HG03378 (cell line): ENCODE data around the gene USP2.
"Not testable (repeated sequence)": the region's sequence is repeated elsewhere in the genome, so short reads cannot be mapped to it uniquely, and the experiment has no call there.

Experiments
- ATAC-seq: cut with Tn5 transposase; IDR thresholded peaks from one replicate; pipeline ENCODE4 v1.9.1; 2021; ENCODE audit warnings: mild to moderate bottlenecking, moderate library complexity; ENCODE audit not compliant: unreplicated experiment

The USP2 gene

GRCh38 chr11:119414321-119414720 is 32.8 kb upstream of the USP2 start:
- no peak for ATAC-seq

GRCh38 chr11:119412072-119412471 is 30.6 kb upstream of the USP2 start:
- ATAC-seq = no peak

- ATAC-seq = no peak
These were observed 29.0 kb upstream of the USP2 start for GRCh38 chr11:119410501-119410900.

GRCh38 chr11:119409731-119410130 is 28.2 kb upstream of the USP2 start:
- ATAC-seq = no peak

- ATAC-seq = no peak
These were observed 24.5 kb upstream of the USP2 start for GRCh38 chr11:119406005-119406404.

GRCh38 chr11:119405448-119405847 is 24.0 kb upstream of the USP2 start:
- not testable (repeated sequence) for ATAC-seq

- no peak for ATAC-seq
These were observed 23.4 kb upstream of the USP2 start for GRCh38 chr11:119404872-119405271.

GRCh38 chr11:119403021-119403420 is 21.5 kb upstream of the USP2 start:
- ATAC-seq = no peak

GRCh38 chr11:119402470-119402869 is 21.0 kb upstream of the USP2 start:
- no peak for ATAC-seq

- no peak for ATAC-seq
These were observed 19.4 kb upstream of the USP2 start for GRCh38 chr11:119400860-119401259.

GRCh38 chr11:119397740-119398139 is 16.2 kb upstream of the USP2 start:
- no peak for ATAC-seq

GRCh38 chr11:119396835-119397234 is 15.3 kb upstream of the USP2 start:
- ATAC-seq = no peak

- no peak for ATAC-seq
These were observed 9.8 kb upstream of the USP2 start for GRCh38 chr11:119391275-119391674.

GRCh38 chr11:119389611-119390254 is 8.2 kb upstream of the USP2 start:
- ATAC-seq = no peak

- no peak for ATAC-seq
These were observed 6.6 kb upstream of the USP2 start for GRCh38 chr11:119388103-119388502.

GRCh38 chr11:119384332-119384731 is 2.8 kb upstream of the USP2 start:
- no peak for ATAC-seq

GRCh38 chr11:119382513-119382912 is 1.0 kb upstream of the USP2 start:
- not testable (repeated sequence) for ATAC-seq

GRCh38 chr11:119382101-119382500 is 611 bp upstream of the USP2 start:
- ATAC-seq = no peak

GRCh38 chr11:119380827-119381180 is 686 bp downstream of the USP2 start:
- ATAC-seq = no peak

- no peak for ATAC-seq
These were observed 1.2 kb downstream of the USP2 start for GRCh38 chr11:119380160-119380826.

GRCh38 chr11:119378851-119379465 is 2.5 kb downstream of the USP2 start:
- ATAC-seq = no peak

GRCh38 chr11:119377961-119378667 is 3.4 kb downstream of the USP2 start:
- no peak for ATAC-seq
